HG03280 (cell line): ENCODE measurements around the gene LTB4R.

Experiments
- ATAC-seq: cut with Tn5 transposase; IDR thresholded peaks from one replicate; pipeline ENCODE4 v1.9.1; 2021; ENCODE audit warnings: mild to moderate bottlenecking, moderate library complexity; ENCODE audit not compliant: unreplicated experiment

The LTB4R gene

GRCh38 chr14:24310646-24311604, at the start of gene LTB4R:
Gene LTB4R (plus strand): TSS chr14:24311502. CDS start chr14:24315652, 4,150 bp downstream.
- peak; percentile 67 for ATAC-seq

GRCh38 chr14:24261969-24262327, 49.4 kb upstream of the LTB4R start:
- ATAC-seq, result no peak

- ATAC-seq, result no peak
Observed at GRCh38 chr14:24262821-24263733, 48.2 kb upstream of the LTB4R start, which contains the start of gene TGM1. Gene TGM1 (minus strand): TSS chr14:24263177. CDS start chr14:24262352, 825 bp downstream.

- no peak for ATAC-seq
Observed at GRCh38 chr14:24263848-24264247, 47.5 kb upstream of the LTB4R start.

- no peak for ATAC-seq
Observed at GRCh38 chr14:24264298-24264697, 47.0 kb upstream of the LTB4R start.

GRCh38 chr14:24266344-24267244, 44.7 kb upstream of the LTB4R start:
- ATAC-seq, result no peak

- ATAC-seq, result no peak
Observed at GRCh38 chr14:24267516-24267915, 43.8 kb upstream of the LTB4R start.

- ATAC-seq, result no peak
Observed at GRCh38 chr14:24268225-24268624, 43.1 kb upstream of the LTB4R start.

- no peak for ATAC-seq
Observed at GRCh38 chr14:24269368-24269767, 41.9 kb upstream of the LTB4R start.

GRCh38 chr14:24269910-24270536, 41.3 kb upstream of the LTB4R start:
- no peak for ATAC-seq

GRCh38 chr14:24270537-24271133, 40.7 kb upstream of the LTB4R start:
- no peak for ATAC-seq

- peak; percentile 88 for ATAC-seq
Observed at GRCh38 chr14:24271134-24271833, 40.0 kb upstream of the LTB4R start, which contains the start of gene RABGGTA. Gene RABGGTA (minus strand): TSS chr14:24271597. CDS start chr14:24271115, 482 bp downstream.

GRCh38 chr14:24271834-24272263, 39.5 kb upstream of the LTB4R start:
- ATAC-seq, result no peak

GRCh38 chr14:24272467-24272866, 38.8 kb upstream of the LTB4R start:
- no peak for ATAC-seq

- ATAC-seq, result no peak
Observed at GRCh38 chr14:24273422-24273998, 37.8 kb upstream of the LTB4R start.

GRCh38 chr14:24274101-24274543, 37.2 kb upstream of the LTB4R start:
- ATAC-seq, result no peak

- no peak for ATAC-seq
Observed at GRCh38 chr14:24277071-24277470, 34.2 kb upstream of the LTB4R start.

- no peak for ATAC-seq
Observed at GRCh38 chr14:24277606-24278321, 33.5 kb upstream of the LTB4R start.
